Dendritic cell treated with granulocyte-macrophage colony-stimulating factor and Interleukin-4, amounts not matched to agents 40 ng/mL and 50 ng/mL, for 4 days (primary cell): Measurements from ENCODE around the gene OPRL1.

ENCODE experiments used
- H3K27ac Mint-ChIP-seq: one replicate; pipeline ENCODE4 v1.8.0; 2022; ENCODE audit warnings: mild to moderate bottlenecking, mixed read lengths
- H3K27me3 Mint-ChIP-seq: one replicate; pipeline ENCODE4 v1.8.0; 2022; ENCODE audit warnings: mild to moderate bottlenecking, mixed read lengths
- H3K36me3 Mint-ChIP-seq: one replicate; pipeline ENCODE4 v1.8.0; 2022; ENCODE audit warnings: low read depth, mixed read lengths
- H3K4me1 Mint-ChIP-seq: one replicate; pipeline ENCODE4 v1.8.0; 2022; ENCODE audit warnings: low read depth, mixed read lengths
- H3K4me3 Mint-ChIP-seq: one replicate; pipeline ENCODE4 v1.8.0; 2022; ENCODE audit warnings: mild to moderate bottlenecking, moderate library complexity, mixed read lengths
- H3K9me3 Mint-ChIP-seq: one replicate; pipeline ENCODE4 v1.8.0; 2022; ENCODE audit warnings: mixed read lengths
- intact Hi-C: fragments of 100-400 bp; cut with micrococcal nuclease; formaldehyde crosslinking; loops from one replicate; pipeline ENCODE4 v1.15.0; 2022

OPRL1 gene

DNA sequence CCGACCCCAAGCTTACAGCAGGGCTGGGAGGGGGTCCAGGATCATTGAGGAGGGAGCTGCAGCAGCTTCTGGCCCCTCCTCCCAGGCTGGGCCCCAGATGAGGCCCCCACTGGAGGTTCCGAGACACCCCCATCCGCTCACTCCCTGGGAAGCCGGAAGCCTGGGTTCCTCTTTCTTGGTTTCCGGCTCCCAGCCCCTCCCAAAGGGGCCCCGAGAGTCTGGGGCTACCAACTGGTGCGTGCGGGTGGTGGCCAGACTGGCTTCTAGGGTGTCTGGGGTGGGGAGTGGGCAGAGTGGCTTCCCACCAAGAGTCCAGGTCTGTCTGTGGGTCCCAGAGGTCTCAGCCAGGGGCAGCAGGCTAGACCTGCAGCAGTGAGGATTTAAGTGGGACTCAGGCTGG, 2.8 kb upstream of the OPRL1 start:
- intact Hi-C loops, result no loop called here
- Mint-ChIP-seq H3K27me3 (no peaks in the 10 kb centered on the region), H3K9me3 (no peaks in the 10 kb centered on the region), H3K27ac (peak overlapping the region; percentile 92), H3K36me3 (peaks cover 82% of the 10 kb centered on the region), H3K4me3 (peak overlapping the region; percentile 98), H3K4me1 (peaks cover 76% of the 10 kb centered on the region)

DNA sequence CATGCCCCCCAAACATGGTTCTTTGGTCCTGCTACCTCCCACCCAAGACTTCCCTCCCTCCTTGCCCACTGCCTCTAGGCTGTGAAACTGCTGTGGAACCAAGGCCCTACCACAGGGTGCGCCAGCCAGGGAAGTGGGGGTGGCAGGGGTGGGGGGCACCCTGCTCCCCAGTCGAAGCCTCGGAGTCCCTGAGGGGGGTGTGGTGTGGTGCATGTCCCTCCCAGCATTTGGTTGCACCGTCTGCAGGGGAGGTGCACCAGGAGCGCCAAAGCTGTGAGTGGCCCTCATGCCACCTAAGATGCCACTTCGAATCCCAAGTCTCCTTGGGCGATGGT, 2.4 kb upstream of the OPRL1 start:
- H3K27me3 Mint-ChIP-seq, result no peaks in the 10 kb centered on the region
- intact Hi-C loops, result no loop called here
- H3K36me3 Mint-ChIP-seq, result peaks cover 77% of the 10 kb centered on the region
- peaks cover 76% of the 10 kb centered on the region for H3K4me1 Mint-ChIP-seq
- peak overlapping the region; percentile 92 for H3K27ac Mint-ChIP-seq
- no peaks in the 10 kb centered on the region for H3K9me3 Mint-ChIP-seq
- H3K4me3 Mint-ChIP-seq, result peak overlapping the region; percentile 98

DNA sequence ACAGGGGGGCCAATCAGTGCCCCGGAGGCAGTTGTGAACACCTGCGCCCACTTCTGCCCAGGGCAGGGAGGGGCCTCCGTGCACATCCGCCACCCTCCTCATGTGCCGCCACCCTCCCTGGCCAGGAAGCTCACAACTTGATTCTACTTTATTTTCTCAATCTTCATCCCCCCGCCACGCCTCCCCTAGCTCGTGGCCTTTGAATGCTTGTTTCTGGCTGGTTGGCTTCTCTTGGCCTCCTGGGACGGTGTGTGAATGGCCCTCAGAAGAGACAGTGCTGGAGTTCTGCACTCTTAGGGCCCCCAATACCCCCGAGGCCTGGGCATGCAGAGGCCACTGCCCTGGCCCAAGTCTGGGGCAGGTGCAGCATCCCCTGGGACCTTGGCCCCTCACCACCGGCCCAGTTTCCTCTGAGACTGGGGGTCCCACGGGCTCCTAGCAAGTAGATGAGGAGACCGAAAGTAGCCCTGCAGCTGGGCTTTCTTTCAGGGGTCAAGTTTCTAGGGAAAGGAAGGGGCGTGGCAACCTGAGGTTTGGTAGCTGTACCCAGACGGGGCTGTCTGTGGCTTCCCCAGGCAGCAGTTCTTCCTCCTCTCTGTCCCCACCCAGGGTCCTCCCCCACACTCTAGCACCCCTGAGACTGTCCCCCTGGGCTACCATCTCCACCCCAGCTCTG, 1.9 kb upstream of the OPRL1 start:
- Mint-ChIP-seq H3K36me3 (peaks cover 72% of the 10 kb centered on the region), H3K4me3 (peak overlapping the region; percentile 98), H3K27me3 (no peaks in the 10 kb centered on the region), H3K27ac (peak overlapping the region; percentile 92), H3K4me1 (peaks cover 80% of the 10 kb centered on the region), H3K9me3 (no peaks in the 10 kb centered on the region)
- intact Hi-C loops, result no loop called here

DNA sequence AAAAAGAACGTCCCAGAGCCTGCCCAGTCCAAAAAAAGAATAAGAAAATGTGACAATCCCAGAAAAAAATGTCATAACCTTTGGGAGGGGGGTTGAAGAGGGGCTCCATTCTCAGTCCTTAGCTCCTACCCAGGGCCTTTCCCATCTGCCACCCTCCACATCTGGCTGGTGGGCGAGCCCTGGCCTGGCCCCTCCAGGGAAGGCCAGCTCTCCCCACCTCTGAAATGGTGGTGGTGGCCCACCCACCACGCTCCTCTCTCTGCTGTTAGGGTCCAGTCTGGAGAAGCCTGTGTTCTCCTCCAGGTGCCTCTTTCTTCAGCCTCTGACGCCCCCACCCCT, 979 bp upstream of the OPRL1 start:
- Mint-ChIP-seq H3K4me1 (peaks cover 75% of the 10 kb centered on the region), H3K9me3 (no peaks in the 10 kb centered on the region), H3K27me3 (no peaks in the 10 kb centered on the region), H3K27ac (peak overlapping the region; percentile 92), H3K36me3 (peaks cover 64% of the 10 kb centered on the region), H3K4me3 (peak overlapping the region; percentile 98)
- intact Hi-C loops, result no loop called here

DNA sequence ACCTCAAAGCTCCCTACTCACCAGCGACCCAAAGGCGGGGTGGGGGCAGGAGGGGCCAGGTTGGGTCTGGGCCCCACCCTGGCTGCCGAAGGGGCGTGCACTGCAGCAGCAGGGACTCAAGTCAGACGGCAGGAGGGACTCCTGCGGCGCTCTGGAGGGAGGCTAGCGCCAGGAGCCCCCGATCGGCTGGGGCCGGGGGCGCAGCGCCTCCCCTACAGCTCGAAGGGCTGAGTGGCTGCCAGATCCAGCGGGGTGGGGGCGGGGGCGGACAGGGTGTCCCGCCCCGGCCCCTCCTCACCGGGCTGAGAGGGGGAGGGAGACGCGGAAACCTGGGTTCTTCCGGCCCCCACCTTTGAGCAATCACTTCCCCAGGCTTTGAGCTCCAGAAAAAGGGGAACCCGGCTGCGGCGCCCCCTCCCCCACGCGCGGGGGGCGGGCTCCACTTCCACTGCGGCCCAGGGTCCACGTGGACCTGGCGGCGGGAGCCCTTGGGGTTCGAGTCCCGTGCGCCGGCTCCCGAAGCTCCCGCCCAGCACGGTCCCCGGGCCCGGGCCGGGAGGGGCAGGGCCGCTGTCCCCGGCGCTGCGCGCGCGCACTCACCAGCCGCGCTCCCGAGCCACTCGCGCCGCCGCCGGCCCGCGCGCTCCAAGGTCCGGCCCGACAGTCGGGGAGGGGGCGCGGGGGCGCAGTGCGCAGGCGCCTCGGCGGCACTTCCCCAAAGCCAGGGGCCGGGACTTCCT, 439 bp upstream of the OPRL1 start, which contains the start of gene RGS19:
RGS19 (minus strand) TSS at position 246 of the 740 bp plus-strand sequence. CDS start 2,632 bp downstream, outside the sequence.
- Mint-ChIP-seq H3K4me3 (peak within 1 kb of the TSS; percentile 98), H3K27me3 (peaks cover 3% of the 10 kb centered on the region), H3K27ac (peak within 1 kb of the TSS; percentile 92), H3K4me1 (peaks cover 74% of the 10 kb centered on the region), H3K36me3 (peaks cover 58% of the 10 kb centered on the region), H3K9me3 (no peaks in the 10 kb centered on the region)
- intact Hi-C loops, result no loop called here

DNA sequence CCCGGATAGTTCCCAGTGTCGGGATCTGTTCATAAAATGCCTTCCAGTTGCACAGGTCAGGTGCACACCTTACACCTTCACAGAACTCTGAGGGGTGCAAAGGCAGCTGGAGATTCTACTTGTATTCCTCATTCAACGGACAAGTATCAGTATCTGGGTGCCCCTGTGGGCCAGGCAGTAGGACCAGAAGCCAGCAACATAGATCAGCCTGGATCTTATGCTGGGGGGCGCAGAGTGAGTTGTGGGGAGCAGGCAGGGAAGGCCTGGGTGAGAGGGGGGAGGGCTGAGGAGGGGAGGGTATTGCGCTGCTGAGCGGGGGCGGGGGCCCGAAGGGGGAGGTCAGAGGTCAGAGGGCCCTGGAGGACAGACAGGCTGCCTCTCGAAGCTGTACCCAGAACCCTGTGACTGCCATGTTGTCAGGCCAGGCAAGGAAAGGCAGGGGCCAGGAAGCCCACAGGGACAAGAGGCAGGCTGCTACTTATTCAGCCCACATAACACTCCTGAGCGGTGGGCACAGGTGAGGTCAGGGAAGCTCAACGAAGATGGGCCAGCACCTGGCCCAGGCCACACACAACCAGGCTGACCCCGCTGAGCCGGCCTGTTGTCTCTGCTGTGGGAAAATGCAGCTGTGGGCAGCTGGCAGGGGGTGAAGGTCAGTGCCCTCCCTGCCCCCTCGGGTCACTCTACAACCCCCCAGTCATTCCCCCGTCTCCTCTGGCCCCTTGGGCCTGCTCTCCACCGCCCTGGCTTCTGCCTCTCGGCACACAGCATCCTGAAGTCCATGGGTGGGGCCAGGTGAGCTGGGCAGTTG, 1.1 kb downstream of the OPRL1 start:
- H3K4me3 Mint-ChIP-seq, result peak overlapping the region; percentile 83
- peaks cover 19% of the 10 kb centered on the region for H3K27me3 Mint-ChIP-seq
- intact Hi-C loops, result no loop called here
- peak overlapping the region; percentile 81 for H3K27ac Mint-ChIP-seq
- peaks cover 61% of the 10 kb centered on the region for H3K4me1 Mint-ChIP-seq
- H3K36me3 Mint-ChIP-seq, result peaks cover 42% of the 10 kb centered on the region
- no peaks in the 10 kb centered on the region for H3K9me3 Mint-ChIP-seq

DNA sequence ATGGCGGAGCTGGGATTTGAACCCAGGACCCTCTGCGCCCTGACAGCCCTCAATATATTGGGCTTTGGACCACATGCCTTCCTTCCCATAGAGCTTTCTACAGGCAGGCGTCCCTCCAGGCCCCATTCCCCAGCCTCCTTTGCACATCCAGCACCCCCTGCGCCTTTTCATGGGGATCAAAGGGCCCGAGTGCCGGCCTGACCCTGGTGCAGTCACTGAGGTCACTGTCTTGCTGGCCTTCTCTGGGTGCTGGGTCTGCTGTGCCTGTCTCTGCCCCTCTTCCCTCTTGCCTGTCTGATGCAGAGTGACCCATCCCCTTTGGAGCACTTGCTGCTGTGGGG, 1.7 kb downstream of the OPRL1 start:
- Mint-ChIP-seq H3K9me3 (no peaks in the 10 kb centered on the region), H3K27ac (peak overlapping the region; percentile 81), H3K27me3 (peaks cover 22% of the 10 kb centered on the region), H3K4me3 (peak overlapping the region; percentile 36), H3K4me1 (peaks cover 56% of the 10 kb centered on the region), H3K36me3 (peaks cover 37% of the 10 kb centered on the region)
- intact Hi-C loops, result no loop called here

DNA sequence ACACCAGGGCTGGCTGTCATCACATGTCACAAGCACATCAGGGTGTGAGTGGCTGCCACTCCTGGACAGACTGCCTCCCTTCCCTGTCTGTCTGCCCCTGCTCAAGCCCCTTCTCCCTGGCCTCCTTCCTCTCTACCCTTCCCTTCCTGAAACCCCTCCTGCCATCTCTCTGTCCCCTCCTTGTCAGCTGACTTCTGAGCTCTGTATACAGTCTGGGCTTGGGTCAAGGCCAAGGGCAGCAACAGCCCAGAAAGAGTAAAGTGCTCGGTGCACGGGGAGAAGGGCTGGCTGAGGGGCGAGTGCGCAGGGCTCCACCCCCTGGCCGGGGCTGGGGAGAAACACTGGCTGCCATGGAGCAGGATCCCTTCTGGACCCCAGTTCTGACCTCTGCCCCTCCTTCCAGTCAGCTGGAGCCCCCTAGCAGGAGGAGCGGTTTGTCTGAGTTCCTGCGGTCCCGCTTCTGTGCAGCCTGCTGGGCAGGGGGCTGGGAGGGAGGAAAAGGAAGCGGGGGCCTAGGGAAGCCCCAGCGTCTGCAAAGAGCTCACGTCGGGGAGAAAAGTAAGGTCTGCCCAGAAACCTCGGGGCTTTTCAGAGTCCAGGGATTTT, 2.3 kb downstream of the OPRL1 start:
- peaks cover 24% of the 10 kb centered on the region for H3K27me3 Mint-ChIP-seq
- H3K4me3 Mint-ChIP-seq, result peak overlapping the region; percentile 78
- no peaks in the 10 kb centered on the region for H3K9me3 Mint-ChIP-seq
- intact Hi-C loops, result no loop called here
- H3K27ac Mint-ChIP-seq, result peak overlapping the region; percentile 81
- peaks cover 56% of the 10 kb centered on the region for H3K4me1 Mint-ChIP-seq
- peaks cover 30% of the 10 kb centered on the region for H3K36me3 Mint-ChIP-seq

DNA sequence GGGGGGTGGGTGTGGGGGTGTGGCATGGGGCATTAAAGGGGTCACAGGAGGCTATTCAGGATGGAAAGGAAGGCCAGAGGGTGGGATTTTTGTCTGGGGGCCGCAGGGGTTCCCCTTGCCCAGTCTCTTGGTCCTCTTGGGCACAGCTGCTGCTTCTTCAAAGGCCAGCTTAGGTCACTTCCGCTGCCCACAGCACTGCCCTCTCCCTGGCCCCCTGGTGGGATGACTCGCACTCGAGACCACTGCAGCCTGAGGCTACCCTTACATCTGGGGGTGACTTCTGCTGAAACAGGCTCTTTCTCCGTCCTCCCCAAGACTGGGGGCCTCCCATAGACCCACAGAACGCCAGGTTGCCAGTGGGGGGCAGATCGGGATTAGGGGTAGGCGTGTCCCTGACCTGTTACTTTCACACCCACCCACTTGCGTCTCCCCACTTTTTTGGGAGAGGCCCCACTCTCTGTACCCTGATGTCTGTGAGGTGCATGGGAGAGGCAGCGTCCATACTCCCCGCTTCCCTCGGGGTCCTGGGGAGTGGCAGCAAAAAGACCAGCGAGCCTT, 3.0 kb downstream of the OPRL1 start:
- Mint-ChIP-seq H3K27ac (peak overlapping the region; percentile 81), H3K4me3 (peak overlapping the region; percentile 78), H3K9me3 (no peaks in the 10 kb centered on the region), H3K27me3 (peaks cover 25% of the 10 kb centered on the region), H3K4me1 (peaks cover 52% of the 10 kb centered on the region), H3K36me3 (peaks cover 24% of the 10 kb centered on the region)
- intact Hi-C loops, result loop anchor here (1.0 kb wide), 1 partner anchor 37 kb away; no protein-coding TSS in a partner anchor

DNA sequence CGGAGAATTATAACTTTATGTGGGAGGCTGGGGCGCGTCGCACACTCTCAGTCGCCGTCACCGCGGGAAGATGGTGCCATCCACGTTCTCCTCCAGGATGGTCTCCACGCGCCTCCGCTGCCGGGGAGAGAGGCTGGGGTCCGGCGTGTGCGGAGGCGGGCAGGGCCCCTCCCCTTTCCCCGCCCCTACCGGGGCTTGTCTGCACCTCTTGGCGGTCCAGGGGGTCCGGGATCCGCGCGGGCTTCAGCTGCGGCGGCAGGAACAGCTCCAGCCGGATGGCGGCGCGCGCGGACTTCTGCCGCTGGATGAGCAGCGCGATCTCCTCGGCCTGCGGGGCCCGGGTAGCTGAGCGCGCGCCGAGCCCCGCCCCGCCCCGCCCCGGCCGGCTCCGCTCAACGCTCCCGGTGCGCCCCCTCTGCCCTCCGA, 3.5 kb downstream of the OPRL1 start:
- Mint-ChIP-seq H3K9me3 (no peaks in the 10 kb centered on the region), H3K4me3 (peak overlapping the region; percentile 78), H3K27me3 (peaks cover 30% of the 10 kb centered on the region), H3K27ac (peak overlapping the region; percentile 81), H3K36me3 (peaks cover 19% of the 10 kb centered on the region), H3K4me1 (peaks cover 47% of the 10 kb centered on the region)
- intact Hi-C loops, result loop anchor here (1.0 kb wide), 1 partner anchor 37 kb away; no protein-coding TSS in a partner anchor

DNA sequence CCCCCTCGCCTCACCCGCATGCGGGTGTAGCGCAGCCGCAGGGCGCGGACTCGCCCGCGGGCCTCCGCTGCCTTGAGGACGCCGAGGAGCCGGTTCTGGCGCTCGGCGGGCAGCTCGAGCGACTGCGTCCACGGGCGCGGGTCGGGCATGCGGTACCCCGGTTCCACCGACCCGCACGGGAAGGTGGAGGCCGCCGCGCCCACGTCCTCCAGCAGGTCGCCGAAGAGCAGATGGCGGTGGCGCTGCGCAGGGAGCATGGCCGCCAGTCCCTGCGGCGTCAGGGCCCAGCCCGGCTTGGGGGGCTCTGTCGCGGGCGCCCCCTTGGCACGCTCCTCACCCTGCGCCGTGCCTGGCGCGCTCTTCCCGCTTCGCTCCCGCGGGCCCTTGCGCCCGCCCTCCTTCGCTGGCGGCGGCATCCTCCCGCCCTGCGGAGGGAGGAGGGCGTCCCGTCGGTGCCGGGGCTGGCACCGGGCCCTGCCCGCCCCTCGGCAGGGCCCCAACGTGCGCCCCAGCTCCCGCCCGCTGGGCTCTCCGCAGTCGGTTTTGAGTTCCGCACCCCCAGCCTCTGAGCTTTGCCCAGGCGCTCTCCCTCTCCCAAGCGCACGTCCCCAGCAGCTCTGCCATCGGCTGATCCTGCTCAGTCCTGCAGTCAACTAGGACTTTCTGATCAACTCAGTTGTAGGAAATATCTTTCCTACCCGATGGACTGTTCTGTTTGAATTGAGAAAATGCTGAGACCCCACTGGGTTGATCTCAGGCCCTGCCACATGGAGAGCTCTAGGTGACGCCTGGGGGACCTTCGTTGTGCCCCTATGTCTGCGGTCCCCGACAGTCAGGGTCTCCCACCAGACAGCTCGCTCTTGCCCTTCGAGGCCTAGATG, 4.2 kb downstream of the OPRL1 start, which contains the start of gene LKAAEAR1:
LKAAEAR1 (minus strand) TSS at position 595 of the 881 bp plus-strand sequence; CDS start at position 416, 179 bp downstream.
- Mint-ChIP-seq H3K9me3 (no peaks in the 10 kb centered on the region), H3K36me3 (peaks cover 12% of the 10 kb centered on the region), H3K4me3 (peak within 1 kb of the TSS; percentile 78), H3K27ac (peak within 1 kb of the TSS; percentile 81), H3K27me3 (peaks cover 30% of the 10 kb centered on the region), H3K4me1 (peaks cover 42% of the 10 kb centered on the region)
- intact Hi-C loops, result loop anchor here (1.0 kb wide), 1 partner anchor 36 kb away; no protein-coding TSS in a partner anchor

DNA sequence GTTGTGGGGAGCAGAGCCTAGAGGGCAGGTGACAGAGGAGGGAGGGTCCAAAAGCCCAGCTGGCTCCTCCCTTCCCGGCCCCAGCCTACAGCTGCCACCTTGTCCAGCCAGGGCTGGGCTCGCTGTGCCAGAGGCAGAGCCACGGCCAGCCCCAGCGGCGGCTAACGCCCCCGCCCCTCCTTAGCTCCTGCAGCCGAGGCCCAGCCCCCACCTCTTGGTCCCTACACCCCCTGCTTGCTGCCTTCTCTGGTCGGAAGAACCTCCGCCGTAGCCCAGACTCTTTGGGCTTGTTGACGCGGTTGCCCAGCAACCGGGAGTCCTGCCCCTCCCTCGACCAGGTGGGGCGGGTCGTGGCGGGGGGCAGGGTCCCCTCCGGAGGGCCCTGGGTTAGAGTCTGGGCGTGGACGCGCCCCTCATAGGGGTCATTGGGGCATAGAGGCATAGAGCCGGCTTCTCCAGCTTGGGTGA, 4.8 kb downstream of the OPRL1 start:
- intact Hi-C loops, result no loop called here
- Mint-ChIP-seq H3K36me3 (peaks cover 9% of the 10 kb centered on the region), H3K27me3 (peaks cover 30% of the 10 kb centered on the region), H3K4me3 (peak overlapping the region; percentile 78), H3K9me3 (no peaks in the 10 kb centered on the region), H3K4me1 (peaks cover 42% of the 10 kb centered on the region), H3K27ac (no peak overlapping the region)
